ENCODE results near the gene ARHGEF28.

The ARHGEF28 gene

GRCh38 chr5:73912821-73913271 lies 286.9 kb downstream of the ARHGEF28 start:
- Histone ChIP-seq H3K9me3 (ENCODE audit: control insufficient read depth, low read length) (no peaks in the 10 kb centered on the region), H3K4me3 (ENCODE audit: insufficient read depth, low read depth, low read length, poor library complexity, severe bottlenecking) (no peak overlapping the region), H3K27me3 (replicated peaks; ENCODE audit: control insufficient read depth, insufficient read depth, low read length, poor library complexity, severe bottlenecking) (no peaks in the 10 kb centered on the region), H3K4me1 (ENCODE audit: control insufficient read depth, insufficient read depth, low read length, poor library complexity, severe bottlenecking) (no peaks in the 10 kb centered on the region), H3K27ac (ENCODE audit: insufficient read depth, low read length, poor library complexity, severe bottlenecking) (no peak overlapping the region), H3K36me3 (ENCODE audit: control insufficient read depth, insufficient read depth, low read length) (no peaks in the 10 kb centered on the region)
- DNase-seq: no peak

DNA sequence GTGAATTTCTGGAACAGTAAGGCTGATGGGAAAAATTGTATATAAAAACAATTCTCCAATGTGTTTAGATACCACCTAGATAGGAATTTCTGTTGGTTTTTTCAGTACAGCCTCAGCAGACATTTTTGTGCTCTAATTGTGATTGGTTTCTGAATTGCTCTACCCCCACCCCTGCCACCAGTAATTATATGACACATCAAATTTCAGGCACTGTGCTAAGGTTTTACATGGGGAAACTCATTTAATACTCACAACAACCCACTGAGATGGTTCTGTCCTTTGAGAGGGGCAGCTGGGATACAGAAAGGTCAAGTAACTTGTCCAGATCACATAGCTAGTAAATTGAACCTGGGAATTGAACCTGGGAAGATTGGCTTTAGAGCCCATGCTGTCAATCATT lies 288.0 kb downstream of the ARHGEF28 start:
- no peaks in the 10 kb centered on the region for H3K9me3 ChIP-seq (ENCODE audit: control insufficient read depth, low read length)
- no peaks in the 10 kb centered on the region for H3K36me3 ChIP-seq (ENCODE audit: control insufficient read depth, insufficient read depth, low read length)
- no peak overlapping the region for H3K27ac ChIP-seq (ENCODE audit: insufficient read depth, low read length, poor library complexity, severe bottlenecking)
- H3K27me3 ChIP-seq (replicated peaks; ENCODE audit: control insufficient read depth, insufficient read depth, low read length, poor library complexity, severe bottlenecking): no peaks in the 10 kb centered on the region
- DNase-seq: no peak
- no peaks in the 10 kb centered on the region for H3K4me1 ChIP-seq (ENCODE audit: control insufficient read depth, insufficient read depth, low read length, poor library complexity, severe bottlenecking)
- no peak overlapping the region for H3K4me3 ChIP-seq (ENCODE audit: insufficient read depth, low read depth, low read length, poor library complexity, severe bottlenecking)

- no peaks in the 10 kb centered on the region for H3K27me3 ChIP-seq (replicated peaks; ENCODE audit: control insufficient read depth, insufficient read depth, low read length, poor library complexity, severe bottlenecking)
- DNase-seq: no peak
- no peaks in the 10 kb centered on the region for H3K4me1 ChIP-seq (ENCODE audit: control insufficient read depth, insufficient read depth, low read length, poor library complexity, severe bottlenecking)
- no peaks in the 10 kb centered on the region for H3K36me3 ChIP-seq (ENCODE audit: control insufficient read depth, insufficient read depth, low read length)
- no peak overlapping the region for H3K4me3 ChIP-seq (ENCODE audit: insufficient read depth, low read depth, low read length, poor library complexity, severe bottlenecking)
- H3K27ac ChIP-seq (ENCODE audit: insufficient read depth, low read length, poor library complexity, severe bottlenecking): no peak overlapping the region
- H3K9me3 ChIP-seq (ENCODE audit: control insufficient read depth, low read length): no peaks in the 10 kb centered on the region
Measured at GRCh38 chr5:73915345-73915744, 289.3 kb downstream of the ARHGEF28 start.

GRCh38 chr5:73917433-73917832 lies 291.4 kb downstream of the ARHGEF28 start:
- no peaks in the 10 kb centered on the region for H3K9me3 ChIP-seq (ENCODE audit: control insufficient read depth, low read length)
- H3K27me3 ChIP-seq (replicated peaks; ENCODE audit: control insufficient read depth, insufficient read depth, low read length, poor library complexity, severe bottlenecking): no peaks in the 10 kb centered on the region
- no peaks in the 10 kb centered on the region for H3K4me1 ChIP-seq (ENCODE audit: control insufficient read depth, insufficient read depth, low read length, poor library complexity, severe bottlenecking)
- H3K4me3 ChIP-seq (ENCODE audit: insufficient read depth, low read depth, low read length, poor library complexity, severe bottlenecking): no peak overlapping the region
- no peak for DNase-seq
- no peaks in the 10 kb centered on the region for H3K36me3 ChIP-seq (ENCODE audit: control insufficient read depth, insufficient read depth, low read length)
- H3K27ac ChIP-seq (ENCODE audit: insufficient read depth, low read length, poor library complexity, severe bottlenecking): no peak overlapping the region

- DNase-seq: no peak
- H3K36me3 ChIP-seq (ENCODE audit: control insufficient read depth, insufficient read depth, low read length): no peaks in the 10 kb centered on the region
- H3K27ac ChIP-seq (ENCODE audit: insufficient read depth, low read length, poor library complexity, severe bottlenecking): no peak overlapping the region
- no peaks in the 10 kb centered on the region for H3K4me1 ChIP-seq (ENCODE audit: control insufficient read depth, insufficient read depth, low read length, poor library complexity, severe bottlenecking)
- H3K4me3 ChIP-seq (ENCODE audit: insufficient read depth, low read depth, low read length, poor library complexity, severe bottlenecking): no peak overlapping the region
- H3K27me3 ChIP-seq (replicated peaks; ENCODE audit: control insufficient read depth, insufficient read depth, low read length, poor library complexity, severe bottlenecking): no peaks in the 10 kb centered on the region
- H3K9me3 ChIP-seq (ENCODE audit: control insufficient read depth, low read length): no peaks in the 10 kb centered on the region
Measured at GRCh38 chr5:73917891-73918290, 291.9 kb downstream of the ARHGEF28 start.

DNA sequence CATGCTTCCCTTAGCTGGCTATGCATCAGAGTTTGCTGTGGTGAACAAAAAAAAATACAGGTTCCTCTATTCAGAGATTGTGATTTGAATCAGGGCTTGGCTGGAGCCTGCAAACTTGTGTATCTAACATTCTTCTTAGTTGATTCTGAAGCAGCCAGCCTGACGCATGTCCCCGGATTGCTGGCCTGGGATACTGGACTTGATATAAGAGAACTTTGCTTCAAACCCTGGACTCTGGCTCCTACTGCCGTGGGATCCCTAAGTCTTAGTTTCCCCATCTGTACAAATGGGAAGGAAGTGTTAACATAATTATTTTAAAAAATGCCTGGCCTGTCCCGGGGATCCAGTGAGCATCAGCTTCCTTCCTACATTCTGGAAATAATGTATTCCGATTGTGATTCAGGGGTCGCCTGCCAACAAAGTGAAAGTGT lies 292.8 kb downstream of the ARHGEF28 start:
- Histone ChIP-seq H3K4me1 (ENCODE audit: control insufficient read depth, insufficient read depth, low read length, poor library complexity, severe bottlenecking) (no peaks in the 10 kb centered on the region), H3K4me3 (ENCODE audit: insufficient read depth, low read depth, low read length, poor library complexity, severe bottlenecking) (no peak overlapping the region), H3K27ac (ENCODE audit: insufficient read depth, low read length, poor library complexity, severe bottlenecking) (no peak overlapping the region), H3K9me3 (ENCODE audit: control insufficient read depth, low read length) (no peaks in the 10 kb centered on the region), H3K36me3 (ENCODE audit: control insufficient read depth, insufficient read depth, low read length) (no peaks in the 10 kb centered on the region), H3K27me3 (replicated peaks; ENCODE audit: control insufficient read depth, insufficient read depth, low read length, poor library complexity, severe bottlenecking) (no peaks in the 10 kb centered on the region)
- no peak for DNase-seq

GRCh38 chr5:73921741-73922140 lies 295.7 kb downstream of the ARHGEF28 start:
- Histone ChIP-seq H3K36me3 (ENCODE audit: control insufficient read depth, insufficient read depth, low read length) (no peaks in the 10 kb centered on the region), H3K4me3 (ENCODE audit: insufficient read depth, low read depth, low read length, poor library complexity, severe bottlenecking) (no peak overlapping the region), H3K4me1 (ENCODE audit: control insufficient read depth, insufficient read depth, low read length, poor library complexity, severe bottlenecking) (no peaks in the 10 kb centered on the region), H3K9me3 (ENCODE audit: control insufficient read depth, low read length) (no peaks in the 10 kb centered on the region), H3K27me3 (replicated peaks; ENCODE audit: control insufficient read depth, insufficient read depth, low read length, poor library complexity, severe bottlenecking) (no peaks in the 10 kb centered on the region), H3K27ac (ENCODE audit: insufficient read depth, low read length, poor library complexity, severe bottlenecking) (no peak overlapping the region)
- DNase-seq: no peak

DNA sequence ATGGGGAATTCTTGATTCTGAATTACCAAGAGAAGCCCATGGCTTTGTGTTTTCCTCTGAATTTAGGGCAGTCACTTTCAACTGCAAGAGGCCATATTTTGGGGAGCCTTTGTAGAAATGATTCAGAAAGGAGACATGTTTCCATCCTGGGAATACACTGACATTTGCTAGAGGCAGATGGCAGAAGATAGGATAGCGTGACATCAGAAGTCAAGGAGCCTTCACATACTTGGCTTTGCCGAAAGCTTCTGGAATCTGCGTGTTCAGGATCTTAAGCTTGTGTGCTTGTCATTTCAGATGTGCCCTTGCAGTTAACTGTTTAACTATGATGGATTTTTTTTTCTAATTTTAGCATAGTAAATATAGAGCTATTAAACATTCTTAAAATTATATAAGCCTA lies 296.2 kb downstream of the ARHGEF28 start:
- H3K4me3 ChIP-seq (ENCODE audit: insufficient read depth, low read depth, low read length, poor library complexity, severe bottlenecking): no peak overlapping the region
- no peaks in the 10 kb centered on the region for H3K9me3 ChIP-seq (ENCODE audit: control insufficient read depth, low read length)
- H3K36me3 ChIP-seq (ENCODE audit: control insufficient read depth, insufficient read depth, low read length): no peaks in the 10 kb centered on the region
- no peaks in the 10 kb centered on the region for H3K4me1 ChIP-seq (ENCODE audit: control insufficient read depth, insufficient read depth, low read length, poor library complexity, severe bottlenecking)
- no peak overlapping the region for H3K27ac ChIP-seq (ENCODE audit: insufficient read depth, low read length, poor library complexity, severe bottlenecking)
- no peaks in the 10 kb centered on the region for H3K27me3 ChIP-seq (replicated peaks; ENCODE audit: control insufficient read depth, insufficient read depth, low read length, poor library complexity, severe bottlenecking)
- DNase-seq: no peak

GRCh38 chr5:73922875-73923557 lies 297.0 kb downstream of the ARHGEF28 start:
- no peaks in the 10 kb centered on the region for H3K27me3 ChIP-seq (replicated peaks; ENCODE audit: control insufficient read depth, insufficient read depth, low read length, poor library complexity, severe bottlenecking)
- H3K4me1 ChIP-seq (ENCODE audit: control insufficient read depth, insufficient read depth, low read length, poor library complexity, severe bottlenecking): no peaks in the 10 kb centered on the region
- H3K36me3 ChIP-seq (ENCODE audit: control insufficient read depth, insufficient read depth, low read length): no peaks in the 10 kb centered on the region
- DNase-seq: no peak
- no peak overlapping the region for H3K4me3 ChIP-seq (ENCODE audit: insufficient read depth, low read depth, low read length, poor library complexity, severe bottlenecking)
- no peak overlapping the region for H3K27ac ChIP-seq (ENCODE audit: insufficient read depth, low read length, poor library complexity, severe bottlenecking)
- no peaks in the 10 kb centered on the region for H3K9me3 ChIP-seq (ENCODE audit: control insufficient read depth, low read length)

DNA sequence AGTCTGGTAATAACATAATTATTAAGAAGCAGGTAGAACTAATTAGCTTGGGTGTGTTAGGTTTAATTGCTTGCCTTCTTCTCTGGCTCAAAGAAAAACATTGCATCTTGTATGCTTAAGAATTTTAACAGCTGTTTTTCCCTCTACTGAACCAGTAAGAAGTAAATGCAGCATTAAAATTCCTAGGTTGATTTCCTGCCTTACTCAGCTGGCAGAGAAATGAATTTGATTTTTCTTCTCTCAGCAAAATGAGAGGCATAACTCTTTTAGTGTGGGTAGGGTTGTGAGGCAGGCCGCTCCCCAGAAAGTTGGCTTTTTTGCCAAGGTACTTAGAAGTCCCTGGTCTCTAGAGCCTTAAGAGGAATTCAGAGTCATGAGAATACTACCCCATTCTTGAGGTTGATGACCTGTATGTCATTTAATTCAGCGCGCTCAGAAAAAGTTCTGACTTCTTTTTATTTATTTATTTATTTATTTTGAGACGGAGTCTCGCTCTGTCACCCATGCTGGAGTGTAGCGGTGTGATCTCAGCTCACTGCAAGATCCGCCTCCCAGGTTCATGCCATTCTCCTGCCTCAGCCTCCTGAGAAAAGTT lies 302.6 kb downstream of the ARHGEF28 start:
- no peak overlapping the region for H3K4me3 ChIP-seq (ENCODE audit: insufficient read depth, low read depth, low read length, poor library complexity, severe bottlenecking)
- DNase-seq: no peak
- no peaks in the 10 kb centered on the region for H3K27me3 ChIP-seq (replicated peaks; ENCODE audit: control insufficient read depth, insufficient read depth, low read length, poor library complexity, severe bottlenecking)
- H3K27ac ChIP-seq (ENCODE audit: insufficient read depth, low read length, poor library complexity, severe bottlenecking): no peak overlapping the region
- no peaks in the 10 kb centered on the region for H3K4me1 ChIP-seq (ENCODE audit: control insufficient read depth, insufficient read depth, low read length, poor library complexity, severe bottlenecking)
- no peaks in the 10 kb centered on the region for H3K9me3 ChIP-seq (ENCODE audit: control insufficient read depth, low read length)
- no peaks in the 10 kb centered on the region for H3K36me3 ChIP-seq (ENCODE audit: control insufficient read depth, insufficient read depth, low read length)

All from effector memory CD4-positive, alpha-beta T cell (primary cell).